TTC549 (cell line): ENCODE data around the gene RNF41.
"Not testable (repeated sequence)": the region's sequence is repeated elsewhere in the genome, so short reads cannot be mapped to it uniquely, and the experiment has no call there.

Source experiments
- FAIRE-seq: peaks from 2 replicates; lab custom pipeline; 2012; peaks lifted over from hg19 to GRCh38; lab: Jason Lieb, UNC

RNF41 gene

GRCh38 chr12:56165369-56165768 lies 56.4 kb downstream of the RNF41 start:
- no peak for FAIRE-seq

GRCh38 chr12:56164345-56164729 lies 57.4 kb downstream of the RNF41 start:
- no peak for FAIRE-seq

GRCh38 chr12:56163533-56164344 lies 58.0 kb downstream of the RNF41 start:
- FAIRE-seq, result no peak

- FAIRE-seq, result no peak
Observed at GRCh38 chr12:56162468-56163290, 59.0 kb downstream of the RNF41 start.

GRCh38 chr12:56161690-56162351 lies 59.9 kb downstream of the RNF41 start:
- no peak for FAIRE-seq

GRCh38 chr12:56160894-56161689 lies 60.6 kb downstream of the RNF41 start:
- FAIRE-seq, result no peak

- no peak for FAIRE-seq
Observed at GRCh38 chr12:56160193-56160763, 61.4 kb downstream of the RNF41 start.

GRCh38 chr12:56159482-56160192 lies 62.1 kb downstream of the RNF41 start:
- no peak for FAIRE-seq

GRCh38 chr12:56158926-56159461 lies 62.7 kb downstream of the RNF41 start:
- FAIRE-seq, result no peak

GRCh38 chr12:56158029-56158925 lies 63.4 kb downstream of the RNF41 start, which contains the start of gene MYL6:
Gene MYL6 (plus strand): TSS chr12:56158359. CDS start chr12:56158402, 43 bp downstream.
- FAIRE-seq, result no peak

GRCh38 chr12:56157201-56158028 lies 64.3 kb downstream of the RNF41 start:
- FAIRE-seq, result no peak

GRCh38 chr12:56156464-56157200 lies 65.1 kb downstream of the RNF41 start:
- FAIRE-seq, result not testable (repeated sequence)

GRCh38 chr12:56155256-56155845 lies 66.4 kb downstream of the RNF41 start:
- no peak for FAIRE-seq

- FAIRE-seq, result no peak
Observed at GRCh38 chr12:56154818-56155217, 66.9 kb downstream of the RNF41 start.

- FAIRE-seq, result no peak
Observed at GRCh38 chr12:56154246-56154771, 67.4 kb downstream of the RNF41 start.

GRCh38 chr12:56153678-56154065 lies 68.0 kb downstream of the RNF41 start:
- no peak for FAIRE-seq
